T1000 (cell line): ENCODE results near the gene IQSEC3.

ENCODE experiments used
- DNase-seq: peaks from one replicate; lab custom pipeline; 2025; ENCODE audit warnings: mixed read lengths; lab: John Stamatoyannopoulos, UW

The IQSEC3 gene

DNA sequence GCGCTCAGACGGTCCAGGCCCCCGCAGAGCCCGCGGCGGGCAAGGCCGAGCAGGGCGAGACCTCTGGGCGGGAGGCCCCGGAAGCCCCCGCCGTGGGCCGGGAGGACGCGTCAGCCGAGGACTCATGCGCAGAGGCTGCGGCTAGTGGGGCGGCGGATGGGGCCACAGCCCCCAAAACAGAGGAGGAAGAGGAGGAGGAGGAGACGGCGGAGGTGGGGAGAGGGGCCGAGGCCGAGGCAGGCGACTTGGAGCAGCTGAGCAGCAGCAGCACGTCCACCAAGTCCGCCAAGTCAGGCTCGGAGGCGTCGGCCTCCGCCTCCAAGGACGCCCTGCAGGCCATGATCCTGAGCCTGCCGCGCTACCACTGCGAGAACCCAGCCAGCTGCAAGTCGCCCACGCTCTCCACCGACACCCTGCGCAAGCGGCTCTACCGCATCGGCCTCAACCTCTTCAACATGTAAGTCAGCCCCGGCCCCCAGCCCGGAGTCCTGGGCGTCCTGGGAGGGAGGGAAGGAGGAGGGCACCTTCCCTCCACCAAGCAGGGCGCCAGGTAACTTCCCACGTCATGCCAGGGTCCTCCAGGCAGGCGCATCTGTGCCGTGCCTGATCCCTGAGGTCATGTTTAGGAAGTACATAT lies 72.4 kb downstream of the IQSEC3 start:
- DNase-seq = no peak

DNA sequence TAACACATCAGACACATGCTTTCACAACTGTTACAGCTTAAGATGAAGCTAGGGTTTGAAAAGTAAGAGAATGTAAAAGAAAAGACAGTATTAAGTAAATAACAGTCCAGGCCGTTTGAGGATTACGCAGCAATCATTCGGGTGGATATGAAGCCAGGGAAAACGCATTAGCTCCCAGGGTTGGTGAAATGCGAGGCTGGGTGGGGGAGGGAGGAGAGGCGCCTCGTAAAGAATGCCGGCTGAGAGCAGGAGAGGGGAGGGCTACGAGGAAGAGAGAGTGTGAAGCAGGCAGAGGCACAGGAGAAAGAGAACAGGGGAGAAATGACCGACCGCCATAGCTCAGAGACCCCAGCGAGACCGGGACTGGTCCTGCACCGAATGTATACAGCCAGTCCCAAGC lies 73.0 kb downstream of the IQSEC3 start:
- DNase-seq = no peak

DNA sequence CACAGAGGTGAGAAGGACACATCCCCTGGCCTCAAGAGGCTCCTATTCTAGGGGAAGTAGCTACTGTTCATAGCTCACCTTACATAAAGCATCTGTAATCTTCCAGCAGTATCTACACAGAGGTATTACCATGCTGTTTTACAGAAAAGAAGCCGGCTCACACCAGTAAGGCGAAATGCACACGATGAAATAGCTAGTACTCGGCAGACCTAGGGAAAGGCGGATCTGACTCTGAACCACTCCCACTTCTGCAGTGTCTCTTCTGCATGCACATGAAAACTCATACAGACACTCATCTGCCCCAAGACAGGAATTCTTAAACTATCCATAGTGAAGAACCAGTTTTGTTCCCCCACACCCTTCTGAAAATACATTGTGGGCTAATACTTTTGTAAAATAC lies 73.6 kb downstream of the IQSEC3 start:
- no peak for DNase-seq

DNA sequence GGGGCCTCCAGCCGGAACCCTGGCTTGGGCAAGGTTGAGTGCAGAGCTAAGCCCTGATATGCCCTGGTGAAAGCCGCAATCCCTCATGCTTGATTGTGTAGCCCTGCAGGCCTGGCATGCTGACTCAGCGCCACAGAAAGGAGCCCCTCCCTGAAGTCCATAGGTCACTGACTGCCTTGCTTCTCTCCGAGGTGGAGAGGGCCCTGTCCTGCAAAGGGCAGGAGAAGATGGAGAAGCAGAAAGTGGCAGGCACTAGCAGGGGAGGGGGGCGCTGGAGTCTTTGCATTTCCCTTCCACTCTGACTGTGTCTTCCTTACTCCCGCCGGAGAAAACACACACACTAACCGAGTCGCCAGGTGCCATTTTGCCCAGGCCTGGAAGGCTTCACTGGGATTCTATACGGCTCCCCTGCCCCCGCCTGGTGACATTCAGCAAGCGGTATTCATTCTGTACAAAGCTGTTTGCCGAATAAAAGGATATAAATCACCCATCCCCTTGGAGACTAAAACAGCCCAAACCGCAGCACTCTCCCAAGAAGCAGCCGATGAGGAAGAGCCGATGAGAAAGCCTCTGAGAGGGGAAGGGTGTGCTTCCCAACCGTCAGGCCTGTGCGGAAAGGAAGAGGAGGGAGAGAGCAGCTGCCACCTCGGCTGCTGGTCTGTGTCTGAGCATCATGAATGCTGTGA lies 77.5 kb downstream of the IQSEC3 start:
- no peak for DNase-seq

DNA sequence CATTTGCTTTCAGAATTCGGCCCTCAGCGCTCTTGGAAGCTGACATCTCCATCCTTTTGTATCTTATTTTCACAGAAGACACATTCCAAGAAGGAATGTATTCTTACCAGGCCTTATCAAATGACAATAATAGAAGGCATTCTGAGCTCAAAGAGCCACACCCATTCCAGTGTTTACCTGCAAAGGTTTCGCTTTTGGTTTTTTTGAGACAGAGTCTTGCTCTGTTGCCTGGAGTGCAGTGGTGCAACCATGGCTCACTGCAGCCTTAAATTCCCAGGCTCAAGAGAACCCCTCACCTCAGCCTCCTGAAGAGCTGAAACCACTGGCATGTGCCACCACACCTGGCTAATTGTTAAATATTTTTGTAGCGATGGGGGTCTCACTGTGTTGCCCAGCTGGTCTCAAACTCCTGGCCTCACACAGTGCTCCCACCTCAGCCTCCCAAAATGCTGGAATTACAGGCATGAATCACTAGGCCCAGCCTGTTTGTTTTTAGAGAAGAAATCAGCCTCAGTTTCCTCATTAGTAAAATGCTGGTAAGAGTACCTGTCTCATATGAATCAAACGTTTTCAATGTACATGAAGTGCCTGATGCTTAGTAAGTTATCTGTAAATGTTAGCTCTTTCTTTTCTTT lies 78.2 kb downstream of the IQSEC3 start:
- no peak for DNase-seq

DNA sequence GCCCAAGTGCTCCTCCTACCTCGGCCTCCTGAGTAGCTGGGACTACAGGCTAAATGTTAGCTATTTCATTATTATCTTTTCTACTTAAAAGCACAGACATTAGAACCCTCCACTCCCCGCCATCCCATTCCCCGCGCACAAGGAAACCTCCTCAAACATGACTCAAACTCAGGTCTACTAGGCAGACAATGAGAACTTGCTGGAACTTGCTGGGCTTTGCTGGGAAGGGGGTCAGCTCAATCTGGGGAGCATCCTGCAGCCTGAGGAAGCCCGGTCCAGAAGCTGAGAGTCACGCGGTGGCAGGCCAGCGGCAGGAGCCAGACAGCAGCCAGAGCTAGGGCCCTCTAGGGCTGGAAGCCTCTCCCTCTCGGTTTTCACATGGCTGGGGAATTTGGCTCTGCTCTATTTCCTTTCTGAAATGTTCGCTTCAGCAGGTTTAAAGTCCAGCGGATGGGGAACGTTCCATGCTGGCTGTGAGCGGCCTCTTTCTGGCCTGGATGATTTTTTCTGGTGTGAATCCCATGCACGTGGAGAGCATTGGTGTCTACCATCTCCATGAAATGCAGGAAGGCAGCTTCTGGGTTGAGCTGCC lies 78.9 kb downstream of the IQSEC3 start:
- DNase-seq = no peak

DNA sequence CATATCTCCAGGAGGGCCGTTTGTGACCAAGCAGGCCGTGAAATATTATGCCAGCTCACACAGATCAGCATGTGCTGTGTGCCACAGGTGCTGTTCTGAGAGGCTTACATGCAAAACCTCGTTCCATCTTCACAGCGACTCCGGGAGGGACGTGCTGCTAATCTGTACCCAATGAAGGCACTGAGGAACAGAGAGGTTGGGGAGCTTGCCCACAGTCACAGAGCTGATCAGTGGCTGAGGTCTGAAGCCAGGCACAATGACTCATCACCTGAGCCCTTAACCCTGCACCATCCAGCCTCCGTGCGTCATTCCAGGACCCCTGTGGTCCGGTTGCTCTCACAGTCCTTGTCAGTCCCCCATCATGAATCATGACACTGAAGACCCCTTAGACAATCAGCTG lies 80.7 kb downstream of the IQSEC3 start:
- DNase-seq = no peak

DNA sequence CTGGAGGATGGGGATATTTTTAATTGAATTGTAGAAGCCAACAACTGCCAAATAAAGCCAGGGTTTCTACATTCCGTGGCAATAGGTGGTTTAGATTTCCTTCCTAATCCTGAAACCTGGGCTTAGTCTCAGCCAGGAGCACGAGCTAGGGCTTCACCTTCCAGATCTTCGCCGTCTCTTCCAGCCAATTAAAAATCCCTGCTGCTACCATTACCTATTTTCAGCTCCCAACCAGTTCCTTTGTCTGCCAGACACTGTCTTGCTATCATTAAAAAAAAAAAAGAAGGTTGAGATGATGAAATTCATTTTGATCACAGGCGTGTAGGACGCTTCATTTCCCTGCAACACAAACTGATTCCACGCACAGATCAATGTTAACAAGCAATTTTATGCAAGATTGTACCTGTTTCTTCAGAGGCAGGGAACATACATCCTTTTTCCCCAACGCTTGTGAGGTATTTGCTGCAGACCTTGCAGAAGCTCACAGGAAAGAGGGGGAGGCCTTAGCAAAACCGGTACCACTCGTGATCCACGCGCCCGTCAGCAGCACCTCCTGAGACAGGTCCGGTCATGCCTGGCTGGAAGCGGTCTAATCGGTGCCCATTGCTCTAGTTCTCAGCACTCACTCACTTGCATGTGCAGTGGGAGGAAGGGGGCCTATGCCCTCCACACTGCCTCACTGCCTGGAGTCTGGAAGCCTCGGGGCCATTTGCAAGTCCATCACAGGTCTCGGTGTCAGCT lies 82.3 kb downstream of the IQSEC3 start:
- no peak for DNase-seq

DNA sequence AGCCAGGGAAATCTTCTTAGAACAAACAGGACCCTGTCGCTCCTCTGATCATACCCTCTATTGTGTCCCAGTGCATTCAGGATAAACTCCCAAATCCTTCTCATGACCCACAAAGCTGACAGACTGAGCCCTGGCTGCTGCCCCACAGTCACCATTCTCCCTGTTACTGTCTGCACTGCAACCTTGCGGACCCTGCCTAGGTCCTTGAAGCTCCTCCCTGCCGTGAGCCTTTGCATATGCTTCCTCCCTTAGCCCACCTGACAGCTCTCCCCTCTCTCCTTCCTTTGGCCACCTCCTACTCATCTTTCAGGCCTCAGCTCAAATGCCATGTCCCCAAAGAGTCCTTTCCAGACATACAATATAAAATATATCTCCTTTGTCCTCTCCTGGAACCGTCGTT lies 85.0 kb downstream of the IQSEC3 start:
- DNase-seq = no peak

DNA sequence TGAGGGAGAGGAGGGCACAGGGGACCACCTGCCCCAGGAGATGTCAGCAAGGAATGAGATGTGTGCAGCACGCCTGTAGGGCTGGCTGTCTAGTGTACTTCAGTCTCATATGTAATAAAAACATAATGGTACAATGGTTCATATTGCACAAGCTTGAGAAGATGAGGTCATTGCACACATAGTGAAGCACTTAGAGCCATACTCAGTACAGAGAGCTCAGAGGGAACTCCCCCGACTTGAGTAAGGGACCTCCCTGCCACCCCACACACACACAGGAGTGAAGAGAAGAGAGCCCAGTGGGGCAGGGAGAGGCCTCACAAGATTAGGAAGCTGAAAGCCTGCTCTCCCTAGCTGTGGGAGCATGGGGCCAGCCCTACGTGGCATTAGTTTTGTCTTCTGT lies 85.9 kb downstream of the IQSEC3 start:
- DNase-seq = no peak

DNA sequence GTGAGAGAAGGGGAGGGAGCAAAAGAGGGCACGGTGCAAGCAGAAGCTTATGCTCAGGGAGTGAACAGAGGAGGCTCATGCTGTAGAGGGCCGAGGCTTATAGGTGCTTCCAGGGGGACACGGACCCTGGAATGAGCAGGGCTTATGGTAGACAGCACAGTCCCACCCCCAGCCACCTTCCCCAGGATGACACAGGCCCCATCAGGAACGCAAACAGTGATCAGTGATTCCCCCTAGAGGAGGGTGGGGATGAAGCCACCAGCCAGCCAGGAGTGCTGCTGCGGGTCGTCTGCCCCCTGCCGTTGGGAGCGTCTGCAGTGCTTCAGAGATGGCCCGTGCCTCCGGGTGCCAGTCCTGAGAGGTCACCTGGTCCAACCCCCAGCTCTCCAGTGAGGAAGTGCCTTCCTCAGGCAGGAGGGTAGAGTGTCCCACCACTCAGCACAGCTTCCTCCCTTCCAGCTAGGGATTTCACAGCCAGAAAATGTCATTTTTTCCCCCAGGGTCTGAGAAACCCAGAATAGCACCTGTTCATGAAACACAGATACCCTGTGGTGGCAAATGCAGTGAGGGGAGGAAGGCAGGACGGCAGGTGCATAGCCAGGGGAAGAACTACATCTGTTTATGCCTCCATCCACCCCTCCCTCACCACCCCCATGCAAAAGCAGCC lies 86.6 kb downstream of the IQSEC3 start:
- DNase-seq = no peak

DNA sequence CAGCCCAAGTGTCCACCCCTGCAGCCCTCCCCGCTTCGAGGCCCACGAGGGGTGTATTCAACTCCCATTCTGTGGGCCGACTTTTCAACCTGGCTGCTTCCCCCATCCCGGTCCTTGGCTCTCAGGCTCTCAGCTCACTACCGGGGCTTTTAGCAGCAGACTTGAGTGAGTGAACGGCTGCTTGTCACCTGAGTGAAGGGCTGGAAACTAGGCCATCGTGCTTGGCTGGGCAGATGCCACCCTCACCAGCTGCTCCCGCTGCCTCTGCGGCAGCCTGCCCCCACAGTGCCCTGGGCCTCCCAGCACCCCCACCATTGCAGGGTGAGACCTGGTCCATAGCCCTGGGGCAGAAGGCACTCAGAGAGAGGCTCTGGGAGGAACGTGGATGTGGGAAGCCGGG lies 87.5 kb downstream of the IQSEC3 start:
- no peak for DNase-seq

DNA sequence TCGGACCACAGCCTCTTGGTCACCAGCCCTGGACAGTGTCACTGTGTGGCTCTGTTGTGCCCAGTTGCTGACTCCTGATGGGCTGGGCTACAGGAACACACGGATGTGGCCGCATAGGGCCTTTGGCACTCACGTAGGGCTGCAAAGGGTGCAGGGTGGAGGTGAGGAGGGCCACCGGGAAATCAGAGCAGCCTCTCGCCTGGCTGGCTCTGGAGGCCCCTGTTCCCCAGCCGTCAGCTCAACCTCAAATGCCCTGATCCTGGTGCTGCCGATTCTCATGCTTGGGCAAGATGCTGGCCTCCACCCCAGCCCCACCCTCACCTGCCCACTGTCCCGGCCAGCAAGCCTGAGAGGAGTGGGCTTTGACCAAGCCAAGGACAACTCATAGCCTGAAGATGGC lies 88.4 kb downstream of the IQSEC3 start:
- no peak for DNase-seq

DNA sequence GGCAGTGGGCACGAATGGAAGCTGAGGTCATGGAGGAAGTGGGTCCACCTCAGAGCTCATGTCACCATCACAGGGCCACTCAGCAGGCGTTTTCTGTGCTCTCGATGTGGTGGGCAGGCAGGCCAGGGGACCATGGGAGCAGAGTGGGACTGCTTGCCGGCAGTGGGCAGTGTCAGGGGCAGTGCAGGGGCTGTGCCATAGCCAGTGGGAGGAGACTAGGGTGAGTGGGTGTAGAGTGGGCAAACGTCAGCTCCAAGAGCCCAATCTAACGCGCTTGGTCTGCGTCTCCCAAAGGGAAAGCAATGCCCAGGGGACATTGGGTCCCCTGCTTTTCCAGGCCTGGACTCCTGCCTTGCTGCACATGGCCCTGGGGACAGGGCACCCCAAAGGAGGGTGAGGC lies 89.1 kb downstream of the IQSEC3 start:
- no peak for DNase-seq

DNA sequence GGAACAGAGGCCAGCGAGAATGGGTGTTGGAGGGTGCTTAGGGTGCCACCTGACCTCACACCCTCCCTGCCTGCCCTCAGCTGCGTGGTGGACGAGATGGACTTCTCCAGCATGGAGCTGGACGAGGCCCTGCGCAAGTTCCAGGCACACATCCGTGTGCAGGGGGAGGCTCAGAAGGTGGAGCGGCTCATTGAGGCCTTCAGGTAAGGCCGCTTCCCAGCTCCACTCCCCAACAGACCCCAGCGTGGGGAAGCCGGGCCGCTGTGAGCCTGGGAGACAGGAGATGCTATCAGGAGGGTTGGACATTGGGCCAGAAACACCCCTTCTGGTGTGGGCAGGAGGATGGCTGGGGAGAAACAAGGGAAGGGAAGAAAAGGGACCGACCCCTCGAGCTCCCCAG lies 90.4 kb downstream of the IQSEC3 start:
- DNase-seq = no peak

DNA sequence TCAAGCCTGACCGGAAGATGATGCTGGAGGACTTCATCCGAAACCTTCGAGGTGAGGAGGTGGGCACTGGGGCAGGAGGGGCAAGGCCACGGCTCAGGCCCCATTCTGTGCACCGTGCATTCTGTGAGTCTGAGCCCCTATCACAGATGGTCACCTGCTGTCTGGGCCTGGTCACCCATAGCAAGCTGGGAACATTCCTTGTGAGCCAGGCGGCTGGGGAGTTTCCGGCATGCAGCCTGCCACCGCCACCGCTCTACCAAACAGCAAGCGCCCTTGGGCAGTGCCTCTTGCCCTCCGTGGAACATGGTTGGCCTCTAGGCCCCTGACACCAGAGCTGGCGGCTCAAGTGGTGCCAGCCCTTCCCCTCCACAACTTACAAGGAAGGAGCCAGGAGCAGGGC lies 91.1 kb downstream of the IQSEC3 start:
- no peak for DNase-seq

DNA sequence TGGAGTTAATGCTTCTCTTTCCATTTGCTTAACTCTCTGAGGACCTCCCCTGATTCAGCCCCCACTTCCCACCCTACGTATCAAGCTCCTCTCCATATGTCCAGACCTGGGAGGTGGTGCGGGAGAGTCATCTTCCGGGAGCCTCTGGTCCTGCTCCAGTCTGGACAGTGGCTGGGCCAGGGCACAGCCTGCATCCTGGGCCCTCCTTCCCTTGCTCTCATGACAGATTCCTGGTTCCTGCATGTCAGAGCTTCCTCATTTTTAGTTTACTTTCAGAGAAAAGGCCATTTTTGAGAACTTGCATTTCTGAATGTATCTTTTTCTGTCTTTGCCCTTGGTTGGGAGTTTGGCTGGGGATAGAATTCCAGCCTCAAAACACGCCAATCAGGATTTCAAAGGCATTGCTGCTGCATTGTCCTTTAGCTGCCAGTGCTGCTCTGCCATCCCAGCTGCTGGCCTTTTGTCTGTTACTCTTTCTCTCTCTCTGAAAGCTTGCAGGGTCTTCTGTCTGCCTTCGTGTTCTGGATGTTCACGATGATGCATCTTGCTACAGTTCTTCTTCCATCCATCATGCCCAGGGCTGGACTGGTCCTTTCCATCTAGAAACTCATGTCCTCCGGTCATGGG lies 92.7 kb downstream of the IQSEC3 start:
- DNase-seq = no peak

DNA sequence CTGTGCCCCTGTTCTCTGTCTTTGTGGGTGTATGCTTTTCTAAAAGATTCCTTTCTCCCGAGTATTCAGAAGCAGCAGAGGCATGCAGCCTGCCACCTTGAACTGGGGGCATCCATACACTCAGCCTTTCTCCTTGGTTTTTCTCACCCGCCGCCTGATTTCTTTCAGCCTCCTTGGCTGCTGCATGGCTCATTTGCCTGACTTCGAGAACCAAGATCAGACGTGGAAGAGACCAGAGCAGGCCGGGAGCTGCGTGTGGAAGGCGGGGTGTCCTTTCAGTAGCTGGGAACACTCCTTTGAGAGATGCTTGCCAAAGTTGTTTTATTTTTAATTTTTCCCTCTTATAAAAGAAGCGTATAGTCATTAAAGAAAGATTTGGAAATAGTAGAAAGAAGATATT lies 94.3 kb downstream of the IQSEC3 start:
- no peak for DNase-seq

DNA sequence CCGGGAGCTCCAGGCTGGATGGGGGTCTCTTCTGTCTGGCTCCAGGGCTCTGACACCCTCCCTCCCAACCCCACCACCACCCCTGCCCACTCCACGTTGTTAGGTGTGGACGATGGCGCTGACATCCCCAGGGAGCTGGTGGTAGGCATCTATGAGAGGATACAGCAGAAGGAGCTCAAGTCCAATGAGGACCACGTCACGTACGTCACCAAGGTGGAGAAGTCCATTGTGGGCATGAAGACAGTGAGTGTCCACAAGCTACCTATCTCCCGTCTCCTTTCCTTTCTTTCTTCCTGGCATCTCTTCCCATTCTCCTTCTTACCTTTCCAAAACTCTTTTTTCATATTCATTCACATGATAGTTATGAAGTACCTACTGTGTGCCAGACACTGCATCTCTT lies 95.3 kb downstream of the IQSEC3 start:
- DNase-seq = no peak

DNA sequence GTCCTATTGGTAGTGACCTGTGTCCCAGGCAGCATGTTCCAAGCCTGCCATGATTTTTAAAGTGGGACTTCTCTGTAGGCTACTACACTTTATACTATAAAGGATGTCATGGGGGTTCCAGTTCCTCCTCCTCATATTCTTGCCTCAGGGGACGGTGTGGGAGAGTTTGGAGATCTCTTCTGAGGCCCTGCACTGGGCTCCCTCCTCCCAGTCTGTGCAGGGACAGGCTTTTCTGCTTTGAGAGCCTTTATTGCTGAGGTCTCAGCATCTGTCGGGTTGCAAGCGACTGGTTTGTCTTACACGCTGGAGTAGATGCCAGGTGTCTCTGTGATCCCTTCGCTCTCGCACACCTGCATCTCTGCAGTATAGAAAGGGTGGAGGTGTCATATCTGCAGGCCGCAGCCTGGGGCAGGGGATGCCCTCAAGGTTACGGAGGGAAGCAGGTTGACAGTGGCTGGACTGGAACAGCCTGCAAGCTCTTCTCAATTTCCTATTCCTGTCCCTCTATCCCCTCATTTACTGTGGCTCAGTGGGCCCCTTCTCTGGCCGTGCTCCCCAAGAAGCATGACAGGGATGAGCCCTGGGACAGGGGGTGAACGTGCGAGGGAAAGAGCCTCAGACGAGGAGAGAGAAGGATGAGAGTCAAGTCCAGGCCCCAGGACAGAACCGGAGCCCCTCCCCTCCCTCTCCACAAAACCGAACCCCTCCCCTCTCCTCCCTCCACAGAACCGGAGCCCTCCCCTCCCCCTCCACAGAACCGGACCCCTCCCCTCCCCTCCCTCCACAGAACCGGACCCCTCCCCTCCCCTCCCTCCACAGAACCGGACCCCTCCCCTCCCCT lies 96.1 kb downstream of the IQSEC3 start:
- no peak for DNase-seq
